ENCODE data around the gene CDR2L. TPM values are rescaled to one million over a fixed set of nuclear protein-coding genes. Genes with fewer than 3 reads are reported as not detected.

Gene CDR2L
- total RNA-seq, 4 donors from 2014 or later: 14.6 to 36.7 (median 24.3) TPM

GRCh38 chr17:74949455-74950115, 37.8 kb upstream of the CDR2L start:
- Histone ChIP-seq H3K27me3 (peaks cover 0 to 63% (median 3%) of the 10 kb centered on the region in 4 donors), H3K36me3 (peaks cover 0 to 19% (median 12%) of the 10 kb centered on the region in 4 donors), H3K4me3 (no peak overlapping the region), H3K9me3 (no peaks in the 10 kb centered on the region), H3K27ac (replicated peaks in 1 of 4) (no peak overlapping the region), H3K4me1 (no peaks in the 10 kb centered on the region)
- intact Hi-C loops (cut with DNase I): loop anchor here (10.0 kb wide), 1 partner anchor 155 kb away; no protein-coding TSS in a partner anchor
- TF ChIP-seq CTCF (IDR thresholded peaks at IDR 0.05): no peak
- TF ChIP-seq POLR2AphosphoS5 (IDR thresholded peaks at IDR 0.05): no peak
- TF ChIP-seq EP300 (IDR thresholded peaks at IDR 0.05): no peak
- TF ChIP-seq POLR2A (IDR thresholded peaks at IDR 0.05; ENCODE audit: low read depth): no peak
- no peak for DNase-seq (ENCODE audit: extremely low spot score)
- 41% methylated on average over 5 of the region's 12 CpGs for WGBS

- no peak for DNase-seq (ENCODE audit: extremely low spot score)
- intact Hi-C loops (cut with DNase I): loop anchor here (10.0 kb wide), 1 partner anchor 155 kb away; no protein-coding TSS in a partner anchor
- Histone ChIP-seq H3K36me3 (peaks cover 0 to 22% (median 15%) of the 10 kb centered on the region in 4 donors), H3K4me3 (no peak overlapping the region), H3K27ac (replicated peaks in 1 of 4) (no peak overlapping the region), H3K9me3 (no peaks in the 10 kb centered on the region), H3K4me1 (no peaks in the 10 kb centered on the region), H3K27me3 (peaks cover 0 to 63% (median 3%) of the 10 kb centered on the region in 4 donors)
- WGBS: 38% methylated on average over 2 of the region's 8 CpGs
- TF ChIP-seq EP300 (IDR thresholded peaks at IDR 0.05) (no peak), CTCF (IDR thresholded peaks at IDR 0.05) (no peak), POLR2AphosphoS5 (IDR thresholded peaks at IDR 0.05) (no peak), POLR2A (IDR thresholded peaks at IDR 0.05; ENCODE audit: low read depth) (no peak)
These were observed 37.2 kb upstream of the CDR2L start for GRCh38 chr17:74950207-74950606.

- Histone ChIP-seq H3K9me3 (no peaks in the 10 kb centered on the region), H3K36me3 (peaks cover 0 to 25% (median 19%) of the 10 kb centered on the region in 4 donors), H3K27me3 (peaks cover 0 to 58% (median 3%) of the 10 kb centered on the region in 4 donors), H3K4me1 (no peaks in the 10 kb centered on the region), H3K27ac (replicated peaks in 1 of 4) (no peak overlapping the region), H3K4me3 (no peak overlapping the region)
- intact Hi-C loops (cut with DNase I): loop anchor here (10.0 kb wide), 1 partner anchor 156 kb away; no protein-coding TSS in a partner anchor
- WGBS: 67% methylated on average over 1 of the region's 3 CpGs
- DNase-seq (ENCODE audit: extremely low spot score): no peak
- no peak for TF ChIP-seq POLR2A (IDR thresholded peaks at IDR 0.05; ENCODE audit: low read depth)
- no peak for TF ChIP-seq CTCF (IDR thresholded peaks at IDR 0.05)
- no peak for TF ChIP-seq EP300 (IDR thresholded peaks at IDR 0.05)
- TF ChIP-seq POLR2AphosphoS5 (IDR thresholded peaks at IDR 0.05): no peak
These were observed 36.4 kb upstream of the CDR2L start for GRCh38 chr17:74951065-74951464.

- no peak overlapping the region for H3K27ac ChIP-seq (replicated peaks in 1 of 4)
- no peak for DNase-seq (ENCODE audit: extremely low spot score)
- 72% methylated on average over 17 of the region's 32 CpGs for WGBS
- no peak overlapping the region for H3K4me3 ChIP-seq
- no peaks in the 10 kb centered on the region for H3K9me3 ChIP-seq
- H3K27me3 ChIP-seq: peaks cover 0 to 50% (median 1%) of the 10 kb centered on the region in 4 donors
- intact Hi-C loops (cut with DNase I): loop anchor here (10.0 kb wide), 1 partner anchor 157 kb away; no protein-coding TSS in a partner anchor
- no peaks in the 10 kb centered on the region for H3K4me1 ChIP-seq
- TF ChIP-seq POLR2AphosphoS5 (IDR thresholded peaks at IDR 0.05) (no peak), POLR2A (IDR thresholded peaks at IDR 0.05; ENCODE audit: low read depth) (no peak), CTCF (IDR thresholded peaks at IDR 0.05) (no peak), EP300 (IDR thresholded peaks at IDR 0.05) (no peak)
- peaks cover 0 to 25% (median 19%) of the 10 kb centered on the region in 4 donors for H3K36me3 ChIP-seq
These were observed 35.6 kb upstream of the CDR2L start for GRCh38 chr17:74951680-74952421.
